Activated T-cell treated with anti-CD3 and anti-CD28 coated beads, Interleukin-2, amount 50 U/mL, for 24 hours (primary cell): ENCODE measurements around the gene NOP14.
"Not testable (repeated sequence)": the region's sequence is repeated elsewhere in the genome, so short reads cannot be mapped to it uniquely, and the experiment has no call there.

Experiments used
- DNase-seq: peaks from one replicate; pipeline ENCODE4 v3.0.0-alpha.2; 2020
- H3K27ac Mint-ChIP-seq: 2 replicates; pipeline ENCODE4 v1.8.0; 2020; ENCODE audit warnings: mild to moderate bottlenecking, mixed read lengths
- H3K27me3 Mint-ChIP-seq: 2 replicates; pipeline ENCODE4 v1.8.0; 2020; ENCODE audit warnings: mixed read lengths
- H3K36me3 Mint-ChIP-seq: 2 replicates; pipeline ENCODE4 v1.8.0; 2020; ENCODE audit warnings: low read depth, mixed read lengths
- H3K4me1 Mint-ChIP-seq: 2 replicates; pipeline ENCODE4 v1.8.0; 2020; ENCODE audit warnings: low read depth, mixed read lengths
- H3K4me3 Mint-ChIP-seq: 2 replicates; pipeline ENCODE4 v1.8.0; 2020; ENCODE audit warnings: mild to moderate bottlenecking, moderate library complexity, mixed read lengths
- H3K9me3 Mint-ChIP-seq: 2 replicates; pipeline ENCODE4 v1.8.0; 2020; ENCODE audit warnings: mixed read lengths

NOP14 gene

DNA sequence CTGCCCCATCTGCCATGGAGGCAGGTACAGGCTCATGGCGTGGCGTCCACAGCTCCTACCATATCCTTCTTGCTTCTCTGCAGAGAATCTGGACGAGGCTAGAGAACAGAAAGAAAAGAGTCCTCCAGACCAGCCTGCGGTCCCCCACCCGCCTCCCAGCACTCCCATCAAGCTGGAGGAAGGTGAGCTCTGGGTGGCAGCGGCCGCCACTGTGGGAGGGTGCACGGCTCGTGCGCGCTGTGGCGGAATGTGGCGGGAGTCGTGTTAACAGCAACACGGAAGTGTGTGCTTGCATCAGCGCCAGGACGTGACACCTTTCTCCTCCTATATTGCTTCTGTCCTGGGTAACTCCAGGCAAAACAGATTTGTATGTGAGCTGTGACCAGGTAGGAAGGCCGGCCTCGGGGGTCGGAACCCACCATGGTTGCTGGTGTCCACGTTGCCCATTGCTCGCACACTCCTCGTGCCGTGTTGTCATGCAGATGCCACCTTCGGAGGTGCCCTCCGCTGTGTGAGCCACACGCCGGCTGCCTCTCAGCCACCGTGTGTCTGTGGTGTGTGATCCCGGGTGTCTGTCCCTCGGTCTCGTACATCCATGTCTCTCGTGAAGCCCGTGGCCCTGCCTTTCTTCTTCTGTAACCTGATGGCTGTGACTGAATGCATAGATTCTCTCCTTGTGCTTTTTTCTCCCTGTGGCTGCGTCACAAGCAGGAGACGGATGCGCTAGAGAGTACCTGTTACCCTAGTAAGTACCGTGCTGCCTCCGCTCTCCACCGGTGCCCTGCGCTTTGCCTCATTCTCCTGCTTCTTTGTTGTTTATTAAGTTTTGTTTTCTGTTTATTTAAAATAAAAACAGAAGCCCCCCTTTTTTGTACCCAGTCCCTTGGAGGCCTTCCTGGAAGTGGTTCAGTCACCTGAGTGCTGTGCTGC lies 37.0 kb downstream of the NOP14 start:
- H3K27me3 Mint-ChIP-seq, result no peaks in the 10 kb centered on the region
- peaks cover 27% of the 10 kb centered on the region for H3K4me1 Mint-ChIP-seq
- peak overlapping the region; percentile 84 for H3K27ac Mint-ChIP-seq
- peaks cover 93% of the 10 kb centered on the region for H3K36me3 Mint-ChIP-seq
- H3K9me3 Mint-ChIP-seq, result no peaks in the 10 kb centered on the region
- DNase-seq, result peak; percentile 20
- no peak overlapping the region for H3K4me3 Mint-ChIP-seq

DNA sequence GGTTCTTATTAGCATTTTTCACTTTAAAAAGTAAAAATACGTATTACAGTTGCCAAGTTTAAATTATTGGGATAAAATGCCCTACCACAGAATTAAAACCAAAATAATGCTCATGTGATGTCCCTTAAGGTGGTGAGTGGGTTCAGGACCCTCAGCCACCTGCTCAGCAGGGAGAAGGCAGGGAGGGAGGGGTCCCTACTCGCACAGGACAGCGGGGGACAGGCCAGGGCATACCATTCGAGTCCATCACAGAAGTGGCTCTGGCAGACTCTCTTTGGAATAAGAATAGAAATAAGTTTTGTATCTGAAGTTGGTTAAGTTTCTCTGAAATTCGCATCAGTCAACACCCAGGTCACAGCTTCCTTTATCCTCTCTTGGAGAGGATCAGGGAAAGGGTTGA lies 37.7 kb downstream of the NOP14 start:
- DNase-seq, result peak; percentile 16
- Mint-ChIP-seq H3K27me3 (no peaks in the 10 kb centered on the region), H3K27ac (peak overlapping the region; percentile 84), H3K36me3 (peaks cover 92% of the 10 kb centered on the region), H3K4me3 (no peak overlapping the region), H3K9me3 (no peaks in the 10 kb centered on the region), H3K4me1 (peaks cover 33% of the 10 kb centered on the region)

DNA sequence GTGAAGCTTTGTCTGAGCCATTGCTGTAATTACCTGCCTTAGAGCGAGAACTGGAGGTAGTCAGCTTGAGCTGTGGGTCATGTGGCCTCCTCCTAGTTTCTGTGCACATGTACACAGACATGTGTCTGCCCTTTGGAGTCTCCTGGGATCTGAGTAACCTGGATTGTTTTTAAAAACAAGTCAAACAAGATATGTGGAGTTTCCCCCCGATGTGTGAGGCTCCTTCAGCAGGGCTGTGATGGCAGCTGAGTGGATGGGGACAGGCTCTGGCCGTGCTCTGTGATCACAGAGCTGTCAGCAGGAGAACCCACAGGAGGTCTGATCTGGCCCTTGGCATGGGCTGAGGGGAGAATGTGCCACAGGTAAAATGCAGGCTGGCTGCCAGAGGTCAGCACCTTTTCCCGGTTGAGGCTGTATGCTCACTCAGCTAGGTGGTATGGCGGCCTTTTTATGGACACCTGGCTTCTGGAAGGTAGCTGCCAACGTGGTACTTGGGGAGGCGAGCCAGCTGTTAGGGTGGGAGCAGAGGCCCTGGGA lies 38.4 kb downstream of the NOP14 start:
- Mint-ChIP-seq H3K9me3 (no peaks in the 10 kb centered on the region), H3K4me3 (no peak overlapping the region), H3K27ac (peak overlapping the region; percentile 58), H3K36me3 (peaks cover 92% of the 10 kb centered on the region), H3K4me1 (peaks cover 40% of the 10 kb centered on the region), H3K27me3 (no peaks in the 10 kb centered on the region)
- DNase-seq, result peak; percentile 17

DNA sequence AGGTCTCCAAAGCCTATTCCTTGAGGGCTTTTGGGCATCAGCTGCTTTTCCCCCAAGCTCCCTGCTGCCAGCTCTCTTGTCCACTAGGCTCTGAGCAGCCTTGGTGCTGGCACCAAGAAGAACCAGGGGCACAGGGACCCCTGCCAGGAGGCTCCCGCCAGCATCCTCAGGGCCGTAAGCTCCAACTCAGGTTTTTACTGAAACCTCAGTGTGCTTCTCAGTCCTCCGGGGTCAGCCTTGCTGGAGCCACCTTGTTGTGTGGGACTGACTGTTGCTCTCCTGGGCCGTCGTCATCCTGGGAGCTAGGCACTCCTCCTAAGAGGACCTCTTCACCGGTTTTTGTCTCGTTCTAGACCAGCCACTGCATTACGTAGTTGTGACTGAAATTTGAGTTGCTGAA lies 38.9 kb downstream of the NOP14 start:
- peaks cover 92% of the 10 kb centered on the region for H3K36me3 Mint-ChIP-seq
- no peaks in the 10 kb centered on the region for H3K27me3 Mint-ChIP-seq
- peak; percentile 17 for DNase-seq
- no peak overlapping the region for H3K4me3 Mint-ChIP-seq
- peaks cover 44% of the 10 kb centered on the region for H3K4me1 Mint-ChIP-seq
- peak overlapping the region; percentile 89 for H3K27ac Mint-ChIP-seq
- H3K9me3 Mint-ChIP-seq, result no peaks in the 10 kb centered on the region

DNA sequence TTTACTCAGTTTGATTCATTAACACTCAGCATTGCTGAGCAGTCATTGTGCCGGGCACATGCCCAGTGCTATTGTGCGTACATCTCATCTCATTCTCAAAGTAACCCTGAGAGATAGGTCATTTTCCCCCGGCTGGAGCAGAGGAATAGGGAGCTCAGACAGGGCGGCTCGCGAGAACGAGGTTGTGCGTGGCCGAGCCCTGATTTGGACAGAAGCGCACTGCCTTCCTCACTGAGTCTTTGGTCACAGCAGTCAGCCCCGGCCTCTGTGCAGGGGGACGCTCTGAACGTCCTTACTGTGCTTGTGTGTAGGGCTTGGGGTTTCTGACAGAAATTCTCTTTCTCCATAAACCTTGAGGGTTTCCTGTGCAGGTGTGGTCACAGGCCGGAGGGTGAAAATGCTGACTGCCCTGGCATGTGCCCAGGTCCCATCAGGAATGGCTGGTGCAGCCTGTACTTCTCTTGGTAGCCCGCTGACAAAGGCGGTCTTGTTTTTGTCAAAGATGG lies 39.5 kb downstream of the NOP14 start:
- no peak overlapping the region for H3K4me3 Mint-ChIP-seq
- H3K4me1 Mint-ChIP-seq, result peaks cover 46% of the 10 kb centered on the region
- H3K27me3 Mint-ChIP-seq, result no peaks in the 10 kb centered on the region
- DNase-seq, result peak; percentile 15
- H3K36me3 Mint-ChIP-seq, result peaks cover 92% of the 10 kb centered on the region
- peak overlapping the region; percentile 89 for H3K27ac Mint-ChIP-seq
- no peaks in the 10 kb centered on the region for H3K9me3 Mint-ChIP-seq

DNA sequence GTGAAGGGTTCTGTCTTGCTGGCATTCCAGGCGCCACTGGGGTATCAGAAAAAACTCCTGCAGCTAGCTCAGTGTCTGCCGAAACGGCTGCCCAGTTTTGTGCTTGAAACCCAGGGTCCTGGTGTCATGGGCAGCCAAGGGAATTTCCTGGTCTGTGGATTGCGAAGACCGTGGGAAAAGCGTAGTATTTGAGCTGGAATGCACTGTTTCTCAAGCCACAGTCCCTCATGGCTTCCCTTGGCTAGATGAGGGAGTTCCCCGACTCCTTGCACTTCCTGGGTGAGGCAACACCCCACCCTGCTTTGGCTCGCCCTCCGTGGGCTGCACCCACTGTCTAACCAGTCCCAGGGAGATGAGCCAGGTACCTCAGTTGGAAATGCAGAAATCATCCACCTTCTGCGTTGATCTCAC lies 40.1 kb downstream of the NOP14 start:
- Mint-ChIP-seq H3K27ac (peak overlapping the region; percentile 89), H3K4me1 (peaks cover 52% of the 10 kb centered on the region), H3K27me3 (no peaks in the 10 kb centered on the region), H3K9me3 (no peaks in the 10 kb centered on the region), H3K4me3 (no peak overlapping the region), H3K36me3 (peaks cover 92% of the 10 kb centered on the region)
- DNase-seq, result peak; percentile 37

DNA sequence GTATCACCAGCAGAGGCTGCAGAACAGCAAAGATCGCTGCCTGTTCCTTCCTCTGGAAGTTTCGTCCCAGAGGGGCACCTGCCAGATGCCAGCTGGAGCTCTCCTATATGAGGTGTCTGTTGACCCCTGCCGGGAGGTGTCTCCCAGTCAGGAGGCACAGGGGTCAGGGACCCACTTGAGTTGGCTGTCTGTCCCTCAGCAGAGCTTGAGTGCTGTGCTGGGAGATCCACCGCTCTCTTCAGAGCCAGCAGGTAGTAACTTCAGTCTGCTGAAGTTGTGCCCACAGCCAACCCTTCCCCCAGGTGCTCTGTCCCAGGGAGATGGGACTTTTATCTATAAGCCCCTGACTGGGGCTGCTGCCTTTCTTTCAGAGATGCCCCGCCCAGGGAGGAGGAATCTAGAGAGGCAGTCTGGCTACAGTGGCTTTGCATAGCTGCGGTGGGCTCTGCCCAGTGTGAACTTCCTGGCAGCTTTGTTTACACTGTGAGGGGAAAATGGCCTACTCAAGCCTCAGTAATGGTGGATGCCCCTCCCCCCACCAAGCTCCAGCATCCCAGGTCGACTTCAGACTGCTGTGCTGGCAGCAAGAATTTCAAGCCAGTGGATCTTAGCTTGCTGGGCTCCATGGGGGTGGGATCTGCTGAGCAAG lies 40.6 kb downstream of the NOP14 start:
- Mint-ChIP-seq H3K27ac (peak overlapping the region; percentile 89), H3K36me3 (peaks cover 92% of the 10 kb centered on the region), H3K4me1 (peaks cover 57% of the 10 kb centered on the region)
- H3K27me3 Mint-ChIP-seq, H3K9me3 Mint-ChIP-seq, H3K4me3 Mint-ChIP-seq: not testable (repeated sequence)
- peak; percentile 40 for DNase-seq

DNA sequence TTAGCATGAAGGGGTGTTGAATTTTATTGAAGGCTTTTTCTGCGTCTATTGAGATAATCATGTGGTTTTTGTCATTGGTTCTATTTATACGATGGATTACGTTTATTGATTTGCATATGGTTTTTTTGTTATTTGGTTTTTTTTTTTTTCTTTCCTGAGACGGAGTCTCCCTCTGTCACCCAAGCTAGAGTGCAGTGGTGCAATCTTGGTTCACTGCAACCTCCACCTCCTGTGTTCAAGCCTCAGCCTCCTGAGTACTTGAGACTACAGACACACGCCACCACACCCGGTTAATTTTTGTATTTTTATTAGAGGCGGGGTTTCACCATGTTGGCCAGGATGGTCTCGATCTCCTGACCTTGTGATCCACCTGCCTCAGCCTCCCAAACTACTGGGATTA lies 44.5 kb downstream of the NOP14 start:
- H3K9me3 Mint-ChIP-seq, H3K4me3 Mint-ChIP-seq, DNase-seq, H3K27me3 Mint-ChIP-seq, H3K27ac Mint-ChIP-seq: not testable (repeated sequence)
- Mint-ChIP-seq H3K4me1 (peaks cover 70% of the 10 kb centered on the region), H3K36me3 (peaks cover 93% of the 10 kb centered on the region)

DNA sequence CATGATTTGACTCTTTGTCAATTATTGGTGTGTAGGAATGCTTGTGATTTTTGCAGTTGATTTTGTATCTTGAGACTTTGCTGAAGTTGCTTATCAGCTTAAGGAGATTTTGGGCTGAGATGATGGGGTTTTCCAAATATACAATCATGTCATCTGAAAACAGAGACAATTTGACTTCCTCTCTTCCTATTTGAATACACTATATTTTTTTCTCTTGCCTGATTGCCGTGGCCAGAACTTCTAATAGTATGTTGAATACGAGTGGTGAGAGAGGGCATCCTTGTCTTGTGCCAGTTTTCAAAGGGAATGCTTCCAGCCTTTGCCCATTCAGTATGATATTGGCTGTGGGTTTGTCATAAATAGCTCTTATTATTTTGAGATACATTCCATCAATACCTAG lies 44.9 kb downstream of the NOP14 start:
- Mint-ChIP-seq H3K4me1 (peaks cover 66% of the 10 kb centered on the region), H3K36me3 (peaks cover 93% of the 10 kb centered on the region), H3K27ac (peak overlapping the region; percentile 38)
- not testable (repeated sequence) for DNase-seq, H3K27me3 Mint-ChIP-seq, H3K9me3 Mint-ChIP-seq, H3K4me3 Mint-ChIP-seq

DNA sequence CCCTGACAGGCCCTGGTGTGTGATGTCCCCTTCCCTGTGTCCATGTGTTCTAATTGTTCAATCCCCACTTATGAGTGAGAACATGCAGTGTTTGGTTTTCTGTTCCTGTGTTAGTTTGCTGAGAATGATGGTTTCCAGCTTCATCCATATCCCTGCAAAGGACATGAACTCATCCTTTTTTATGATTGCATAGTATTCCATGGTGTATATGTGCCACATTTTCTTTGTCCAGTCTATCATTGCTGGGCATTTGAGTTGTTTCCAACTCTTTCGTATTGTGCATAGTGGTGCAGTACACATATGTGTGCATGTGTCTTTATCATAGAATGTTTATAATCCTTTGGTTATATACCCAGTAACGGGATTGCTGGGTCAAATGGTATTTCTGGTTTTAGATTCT lies 46.5 kb downstream of the NOP14 start:
- not testable (repeated sequence) for H3K9me3 Mint-ChIP-seq, H3K27me3 Mint-ChIP-seq, H3K4me3 Mint-ChIP-seq, DNase-seq, H3K27ac Mint-ChIP-seq
- Mint-ChIP-seq H3K36me3 (peaks cover 92% of the 10 kb centered on the region), H3K4me1 (peaks cover 50% of the 10 kb centered on the region)

DNA sequence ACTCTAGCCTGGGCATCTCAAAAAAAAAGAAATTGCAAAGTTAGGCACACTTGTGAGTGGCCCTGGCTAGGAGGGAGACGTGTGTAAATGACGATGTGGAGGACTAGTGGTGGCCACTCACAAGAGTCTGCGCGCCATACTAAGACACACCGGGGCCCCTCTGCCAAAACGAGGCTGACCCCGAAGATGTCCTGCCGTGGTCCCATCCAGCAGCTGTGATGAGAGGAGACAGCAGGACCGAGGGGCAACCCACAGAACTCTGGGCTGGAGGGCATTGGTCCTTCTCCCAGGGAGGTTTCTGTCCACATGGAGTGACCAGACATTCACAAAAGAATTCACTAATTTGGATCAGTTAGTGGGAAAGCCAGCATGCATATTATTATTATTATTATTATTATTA lies 47.4 kb downstream of the NOP14 start:
- Mint-ChIP-seq H3K27ac (no peak overlapping the region), H3K4me3 (no peak overlapping the region), H3K36me3 (peaks cover 93% of the 10 kb centered on the region), H3K9me3 (no peaks in the 10 kb centered on the region), H3K4me1 (peaks cover 42% of the 10 kb centered on the region), H3K27me3 (no peaks in the 10 kb centered on the region)
- no peak for DNase-seq

DNA sequence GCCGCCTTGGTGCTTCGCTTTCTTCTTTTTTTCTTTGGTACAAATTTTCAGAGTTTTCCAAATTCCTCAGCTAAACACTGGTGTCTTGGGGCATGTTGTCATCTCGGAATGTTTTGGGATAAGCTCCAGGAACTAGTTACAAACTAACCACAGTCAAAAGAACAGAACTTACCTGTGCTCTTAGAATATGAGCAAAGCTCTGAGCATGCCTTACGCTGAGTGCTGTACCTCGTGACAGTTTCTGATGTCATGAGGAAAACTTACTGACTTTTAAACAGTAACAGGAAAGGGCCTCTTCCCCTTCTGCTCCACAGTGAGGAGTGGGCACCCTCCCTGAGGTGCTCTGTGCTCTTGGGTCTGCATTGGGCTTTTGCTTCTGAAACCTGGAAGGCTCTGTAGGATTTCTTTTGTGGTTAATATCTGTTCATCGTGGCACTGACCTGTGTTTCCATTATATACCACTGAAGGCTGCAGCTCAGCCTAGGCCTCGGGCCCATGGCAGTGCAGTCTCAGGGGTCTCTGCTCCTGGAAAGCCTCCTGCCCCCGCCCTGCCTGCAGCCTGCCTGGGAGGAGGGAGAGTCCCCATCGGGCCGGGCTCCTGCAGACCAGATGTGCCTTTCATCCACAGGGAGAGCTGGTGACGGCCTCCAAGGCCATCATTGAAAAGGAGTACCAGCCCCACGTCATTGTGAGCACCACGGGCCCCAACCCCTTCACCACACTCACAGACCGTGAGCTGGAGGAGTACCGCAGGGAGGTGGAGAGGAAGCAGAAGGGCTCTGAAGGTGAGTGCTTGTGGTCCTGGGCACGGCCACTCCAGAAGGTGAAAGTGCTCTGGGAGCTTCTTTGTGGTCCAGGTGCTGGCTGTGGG lies 48.7 kb downstream of the NOP14 start:
- DNase-seq, result peak; percentile 27
- Mint-ChIP-seq H3K4me3 (no peak overlapping the region), H3K27me3 (no peaks in the 10 kb centered on the region), H3K9me3 (no peaks in the 10 kb centered on the region), H3K4me1 (peaks cover 31% of the 10 kb centered on the region), H3K27ac (no peak overlapping the region), H3K36me3 (peaks cover 93% of the 10 kb centered on the region)

DNA sequence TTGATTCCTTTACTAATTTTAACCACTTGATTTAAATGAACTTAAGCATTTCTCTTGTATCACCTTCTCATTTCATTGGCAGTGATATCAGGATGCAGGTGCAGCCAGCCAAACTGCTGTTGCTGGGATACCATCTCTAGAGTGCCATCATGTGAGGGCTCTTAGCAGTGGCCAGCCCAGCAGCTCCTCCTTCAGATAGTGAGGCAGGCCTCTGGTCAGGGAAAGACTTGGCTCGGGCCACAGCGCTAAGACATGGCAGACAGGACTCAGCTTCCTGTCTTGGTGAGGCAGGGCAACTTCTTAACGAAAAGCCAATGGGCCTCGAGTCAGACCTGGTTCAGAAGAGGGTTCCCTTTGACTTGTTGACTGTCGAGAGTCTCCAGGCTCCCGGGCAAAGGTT lies 50.0 kb downstream of the NOP14 start:
- DNase-seq, result peak; percentile 11
- Mint-ChIP-seq H3K4me3 (no peak overlapping the region), H3K36me3 (peaks cover 93% of the 10 kb centered on the region), H3K9me3 (no peaks in the 10 kb centered on the region), H3K4me1 (peaks cover 22% of the 10 kb centered on the region), H3K27me3 (no peaks in the 10 kb centered on the region), H3K27ac (no peak overlapping the region)

DNA sequence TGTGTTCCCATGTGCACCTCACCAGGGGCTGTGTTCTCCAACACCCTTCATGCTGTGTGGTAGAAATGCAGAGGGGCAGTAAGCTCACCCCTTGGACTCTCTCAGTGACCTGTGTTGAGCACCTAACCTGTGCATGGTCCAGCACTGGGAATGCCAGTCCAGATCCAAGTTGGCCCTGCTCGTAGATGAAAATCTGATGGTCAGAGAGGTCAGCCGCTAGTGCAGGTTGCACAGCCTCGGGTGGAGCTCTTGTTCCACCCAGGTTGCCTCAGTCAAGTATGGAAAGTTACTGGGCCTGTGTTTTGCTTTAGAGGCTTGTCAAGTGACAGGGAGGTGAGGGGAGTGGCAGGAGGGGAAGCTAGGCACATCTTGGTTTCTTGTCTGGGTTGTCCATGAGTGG lies 51.3 kb downstream of the NOP14 start:
- Mint-ChIP-seq H3K36me3 (peaks cover 92% of the 10 kb centered on the region), H3K4me3 (no peak overlapping the region), H3K9me3 (no peaks in the 10 kb centered on the region), H3K27me3 (no peaks in the 10 kb centered on the region), H3K4me1 (peaks cover 17% of the 10 kb centered on the region), H3K27ac (peak overlapping the region; percentile 41)
- peak; percentile 22 for DNase-seq
